Skeletal muscle tissue (tissue), 4 donors: ENCODE results near the gene NOL4L. TPM values are rescaled to one million over a fixed set of nuclear protein-coding genes. Genes with fewer than 3 reads are reported as not detected.

ENCODE experiments used
- H3K27ac ChIP-seq: one replicate; pipeline ENCODE4 v1.7.0; 2013; ENCODE audit warnings: mild to moderate bottlenecking, low read depth, low read length, inconsistent platforms
- H3K27me3 ChIP-seq, 3 donors: one replicate each; pipeline ENCODE4 v1.7.0; 2013; ENCODE audit warnings: low read length in 3 of 3; ENCODE audit not compliant: control insufficient read depth in 3 of 3, insufficient read depth in 3 of 3
- H3K36me3 ChIP-seq, 3 donors: one replicate each; pipeline ENCODE4 v1.7.0; 2013; ENCODE audit warnings: low read length in 3 of 3; ENCODE audit not compliant: control insufficient read depth in 3 of 3, insufficient read depth in 3 of 3
- H3K4me1 ChIP-seq, 3 donors: one replicate each; pipeline ENCODE4 v1.7.0; 2013; ENCODE audit warnings: low read length in 3 of 3, mild to moderate bottlenecking in 3 of 3; ENCODE audit not compliant: control insufficient read depth in 3 of 3, insufficient read depth in 3 of 3
- H3K4me3 ChIP-seq, 3 donors: one replicate each; pipeline ENCODE4 v1.7.0; 2013; ENCODE audit warnings: low read length in 3 of 3
- H3K9ac ChIP-seq, 3 donors: one replicate each; pipeline ENCODE4 v1.7.0; 2013; ENCODE audit warnings: low read length in 3 of 3, mild to moderate bottlenecking in 3 of 3, moderate library complexity in 2 of 3, low read depth in 1 of 3
- H3K9me3 ChIP-seq, 3 donors: one replicate each; pipeline ENCODE4 v1.7.0; 2013; ENCODE audit warnings: low read length in 3 of 3; ENCODE audit not compliant: control insufficient read depth in 3 of 3
- total RNA-seq: library from RNA; depleted of rRNA; stranded (reverse); fragments of >200 nt; gene quantifications from one replicate; pipeline ENCODE4 v1.2.3, GENCODE V29; 2014
- donor health status: Osteomylitis.

The NOL4L gene
- total RNA-seq, 1 donor from 2014 or later, result 4.2 TPM

DNA sequence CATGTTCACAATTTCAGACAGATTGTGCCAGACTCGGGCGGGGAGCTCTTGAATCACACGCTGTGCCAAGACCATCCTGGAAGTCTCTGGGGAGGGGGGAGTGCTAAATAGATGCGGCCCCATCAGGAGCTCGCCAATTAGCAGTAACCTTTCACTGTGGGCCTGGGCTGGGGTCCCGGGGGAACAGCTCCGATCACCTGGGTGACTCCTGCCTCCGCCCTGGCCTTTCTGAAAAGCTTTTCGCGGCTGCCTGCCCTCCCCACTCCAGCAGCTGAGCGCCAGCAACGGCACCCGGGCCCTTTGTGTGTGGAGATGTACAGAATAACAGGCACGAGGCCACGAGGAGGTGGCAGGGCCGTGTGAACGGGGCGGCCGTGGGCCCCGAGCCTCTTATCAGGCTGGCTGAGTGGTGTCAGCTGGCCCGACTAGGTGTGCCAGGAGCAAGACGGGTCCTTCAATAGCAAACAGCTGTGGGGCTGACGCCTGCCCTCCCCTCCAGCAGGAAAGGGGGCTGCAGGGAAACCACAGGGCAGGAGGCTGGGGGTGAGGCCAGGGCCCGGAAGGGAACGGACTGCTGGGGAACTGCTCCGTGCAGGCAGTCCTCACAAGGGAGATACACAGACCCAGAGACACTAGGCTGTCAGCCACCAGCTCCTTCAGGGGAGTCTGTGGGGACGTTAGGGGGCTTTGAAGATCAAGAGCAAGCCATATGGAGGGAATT is 56.8 kb downstream of the NOL4L start:
- Histone ChIP-seq H3K4me3 (no peak overlapping the region), H3K9ac (peak overlapping the region in 1 of 3 donors; percentile 16), H3K4me1 (peaks cover 5 to 14% (median 11%) of the 10 kb centered on the region in 3 donors), H3K9me3 (no peaks in the 10 kb centered on the region), H3K36me3 (no peaks in the 10 kb centered on the region), H3K27me3 (peaks cover 6 to 18% (median 17%) of the 10 kb centered on the region in 3 donors), H3K27ac (no peak overlapping the region)

- Histone ChIP-seq H3K4me3 (no peak overlapping the region), H3K9ac (no peak overlapping the region), H3K4me1 (peaks cover 5 to 18% (median 11%) of the 10 kb centered on the region in 3 donors), H3K27ac (no peak overlapping the region), H3K9me3 (no peaks in the 10 kb centered on the region), H3K27me3 (peaks cover 6 to 18% (median 17%) of the 10 kb centered on the region in 3 donors), H3K36me3 (no peaks in the 10 kb centered on the region)
These were observed 57.6 kb downstream of the NOL4L start for GRCh38 chr20:32527447-32528055.

DNA sequence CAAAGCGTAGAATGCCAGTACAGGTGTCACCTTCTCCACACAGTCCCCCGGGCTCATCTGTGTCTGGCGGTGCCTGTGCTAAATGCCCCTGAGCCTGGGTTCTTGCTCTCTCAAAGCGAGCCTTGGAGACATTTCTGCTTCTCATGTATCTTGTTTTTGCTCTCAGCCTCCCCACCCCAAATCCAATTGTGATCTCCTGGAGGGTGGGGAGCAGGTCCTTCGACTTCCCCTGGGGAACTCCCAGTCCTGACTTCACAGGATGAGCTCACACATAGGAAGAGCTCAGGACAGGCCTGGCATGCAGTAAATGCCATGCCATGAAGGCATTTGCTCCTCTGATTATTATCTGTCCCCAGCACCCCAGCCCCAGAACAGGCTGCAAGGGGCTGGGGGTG is 58.1 kb downstream of the NOL4L start:
- H3K27ac ChIP-seq, result no peak overlapping the region

DNA sequence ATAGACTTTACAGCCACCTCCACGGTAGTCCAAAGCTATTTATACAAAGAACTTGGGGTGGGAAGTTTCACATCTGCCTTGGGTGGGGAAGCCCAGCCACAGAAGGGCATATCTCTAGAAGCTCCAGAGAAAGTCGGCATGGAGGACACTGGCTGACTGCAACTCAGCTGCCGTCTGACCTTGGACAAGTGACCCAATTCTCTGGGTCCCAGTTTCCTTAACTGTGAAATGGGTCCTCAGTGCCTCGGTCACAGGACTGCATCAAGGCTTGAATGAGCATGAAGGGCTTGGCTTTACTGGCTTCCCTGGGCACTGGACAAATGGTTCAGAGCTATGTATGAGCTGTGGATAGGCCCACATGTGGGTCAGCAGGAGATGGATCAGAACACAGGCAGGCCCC is 58.6 kb downstream of the NOL4L start:
- Histone ChIP-seq H3K9ac (no peak overlapping the region), H3K36me3 (no peaks in the 10 kb centered on the region), H3K9me3 (no peaks in the 10 kb centered on the region), H3K4me3 (no peak overlapping the region), H3K27me3 (peaks cover 6 to 18% (median 17%) of the 10 kb centered on the region in 3 donors), H3K27ac (no peak overlapping the region), H3K4me1 (peaks cover 8 to 18% (median 11%) of the 10 kb centered on the region in 3 donors)

More for the DNA sequence above, 58.1 kb downstream of the NOL4L start:
- no peaks in the 10 kb centered on the region for H3K36me3 ChIP-seq
- H3K9ac ChIP-seq, result no peak overlapping the region
- no peaks in the 10 kb centered on the region for H3K9me3 ChIP-seq
- peaks cover 5 to 18% (median 11%) of the 10 kb centered on the region in 3 donors for H3K4me1 ChIP-seq
- peaks cover 6 to 18% (median 17%) of the 10 kb centered on the region in 3 donors for H3K27me3 ChIP-seq
- no peak overlapping the region for H3K4me3 ChIP-seq

DNA sequence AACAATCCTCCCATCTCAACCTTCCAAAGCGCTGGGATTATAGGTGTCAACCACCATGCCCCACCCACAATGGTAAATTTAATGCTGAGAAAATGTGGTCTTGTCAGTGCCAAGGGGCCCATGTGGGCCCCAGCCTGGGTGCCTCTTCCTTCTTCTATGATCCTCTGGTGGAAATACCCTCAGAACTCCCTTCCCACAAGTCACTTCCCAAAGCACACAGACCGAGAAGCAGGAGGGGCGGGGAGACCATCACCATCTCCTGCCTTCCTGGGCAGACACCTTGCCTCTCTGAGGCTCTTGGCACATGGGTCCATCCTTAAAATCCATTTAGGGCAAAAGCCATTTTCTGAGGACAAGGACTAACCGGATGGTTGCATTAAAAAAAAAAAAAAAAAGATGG is 59.0 kb downstream of the NOL4L start:
- no peak overlapping the region for H3K4me3 ChIP-seq
- H3K27ac ChIP-seq, result no peak overlapping the region
- peaks cover 8 to 18% (median 11%) of the 10 kb centered on the region in 3 donors for H3K4me1 ChIP-seq
- peaks cover 6 to 18% (median 17%) of the 10 kb centered on the region in 3 donors for H3K27me3 ChIP-seq
- H3K36me3 ChIP-seq, result no peaks in the 10 kb centered on the region
- H3K9me3 ChIP-seq, result no peaks in the 10 kb centered on the region
- no peak overlapping the region for H3K9ac ChIP-seq

- H3K4me1 ChIP-seq, result peaks cover 8 to 18% (median 11%) of the 10 kb centered on the region in 3 donors
- no peak overlapping the region for H3K27ac ChIP-seq
These were observed 60.2 kb downstream of the NOL4L start for GRCh38 chr20:32524829-32525501.

GRCh38 chr20:32523613-32524213 is 61.4 kb downstream of the NOL4L start:
- Histone ChIP-seq H3K27ac (no peak overlapping the region), H3K4me1 (peaks cover 8 to 18% (median 11%) of the 10 kb centered on the region in 3 donors), H3K27me3 (peaks cover 5 to 17% (median 15%) of the 10 kb centered on the region in 3 donors), H3K4me3 (no peak overlapping the region), H3K9ac (no peak overlapping the region), H3K9me3 (no peaks in the 10 kb centered on the region), H3K36me3 (no peaks in the 10 kb centered on the region)

More at GRCh38 chr20:32524829-32525501, 60.2 kb downstream of the NOL4L start:
- Histone ChIP-seq H3K36me3 (no peaks in the 10 kb centered on the region), H3K9ac (no peak overlapping the region), H3K9me3 (no peaks in the 10 kb centered on the region), H3K4me3 (peak overlapping the region in 1 of 3 donors; percentile 19), H3K27me3 (peaks cover 8 to 20% (median 18%) of the 10 kb centered on the region in 3 donors)

DNA sequence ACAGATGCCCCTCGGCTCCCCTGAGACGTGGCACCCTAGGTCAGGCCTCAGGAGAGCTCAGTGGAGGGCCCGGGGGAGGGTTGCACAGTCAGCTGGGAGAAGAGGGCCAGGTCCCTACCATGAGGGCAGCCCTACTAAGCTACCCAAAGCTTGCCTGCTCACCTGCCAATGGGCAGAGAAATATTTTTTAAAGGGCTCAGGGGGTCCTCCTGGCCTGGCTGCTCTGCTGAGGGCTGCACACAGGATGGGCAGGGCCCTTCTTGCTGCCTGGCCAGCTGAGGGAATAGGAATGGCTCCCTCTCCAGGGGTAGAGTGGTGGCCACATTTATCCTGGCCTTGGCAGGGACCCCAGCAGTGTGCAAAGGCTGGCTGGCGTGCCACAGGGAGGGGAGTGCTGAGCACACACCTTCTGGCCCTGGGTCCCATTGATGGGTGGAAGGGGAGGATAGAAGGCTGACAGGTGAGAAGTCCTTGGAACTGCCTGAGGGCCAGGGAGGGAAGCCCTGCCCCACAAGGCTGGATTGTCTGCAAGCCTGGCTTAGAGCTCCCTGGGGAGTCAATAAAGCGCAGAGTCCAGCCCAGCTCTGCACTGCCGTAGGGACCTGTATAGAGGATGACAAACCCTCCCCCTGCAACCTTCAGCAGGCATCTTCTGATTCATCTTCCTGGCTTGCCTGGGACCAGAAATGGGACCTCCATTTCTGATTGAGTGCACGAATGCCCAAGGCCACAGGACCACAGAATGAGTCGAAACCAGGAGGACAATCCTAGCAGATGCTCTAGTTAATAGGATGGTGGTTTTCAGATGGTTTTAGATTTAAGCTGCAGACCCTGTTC is 62.1 kb downstream of the NOL4L start:
- H3K9me3 ChIP-seq, result no peaks in the 10 kb centered on the region
- no peak overlapping the region for H3K9ac ChIP-seq
- peaks cover 2 to 10% (median 8%) of the 10 kb centered on the region in 3 donors for H3K27me3 ChIP-seq
- no peaks in the 10 kb centered on the region for H3K36me3 ChIP-seq
- H3K4me1 ChIP-seq, result peaks cover 8 to 18% (median 15%) of the 10 kb centered on the region in 3 donors
- H3K27ac ChIP-seq, result no peak overlapping the region
- no peak overlapping the region for H3K4me3 ChIP-seq

GRCh38 chr20:32522526-32522775 is 62.7 kb downstream of the NOL4L start:
- H3K36me3 ChIP-seq, result no peaks in the 10 kb centered on the region
- no peak overlapping the region for H3K4me3 ChIP-seq
- no peaks in the 10 kb centered on the region for H3K9me3 ChIP-seq
- H3K27me3 ChIP-seq, result peaks cover 2 to 8% (median 4%) of the 10 kb centered on the region in 3 donors
- H3K9ac ChIP-seq, result no peak overlapping the region
- no peak overlapping the region for H3K27ac ChIP-seq
- H3K4me1 ChIP-seq, result peaks cover 9 to 24% (median 18%) of the 10 kb centered on the region in 3 donors
